ENCODE data around the gene DNAL1. TPM values are rescaled to one million over a fixed set of nuclear protein-coding genes. Genes with fewer than 3 reads are reported as not detected.

Gene DNAL1
- total RNA-seq, 1 donor from 2014 or later = 29.4 TPM

DNA sequence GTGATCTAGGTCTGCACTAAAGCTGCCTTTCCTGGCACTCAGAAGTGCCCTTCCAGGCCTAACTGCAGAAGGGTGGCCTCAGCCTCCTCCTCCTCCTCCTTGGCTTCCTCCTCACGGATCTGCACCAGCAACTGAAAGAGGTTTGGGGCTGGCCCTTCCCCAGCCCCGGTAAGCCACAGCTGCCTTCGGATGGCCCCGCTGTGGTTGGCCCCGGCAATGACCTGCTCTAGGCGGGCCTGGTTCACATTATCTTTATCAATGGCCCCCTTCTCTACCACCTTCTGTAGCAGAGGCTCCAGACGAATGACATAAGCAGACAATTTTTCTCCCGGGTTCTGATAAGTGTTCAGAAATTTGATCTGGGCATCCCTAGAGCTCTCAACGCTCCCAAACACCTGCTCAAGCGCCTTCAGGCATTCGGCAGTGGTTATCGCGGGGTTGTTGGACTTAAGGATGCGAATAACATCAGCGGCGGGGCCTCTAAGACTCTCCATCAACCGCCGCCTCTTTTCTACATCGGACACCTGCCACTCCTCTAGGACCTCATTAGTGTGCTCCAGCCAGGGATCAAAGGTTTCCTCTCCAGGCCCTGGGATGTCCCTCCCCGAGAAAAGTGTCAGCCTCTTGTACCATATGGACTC lies 67.9 kb downstream of the DNAL1 start:
- Mint-ChIP-seq H3K36me3 (peaks cover 10% of the 10 kb centered on the region), H3K9me3 (no peaks in the 10 kb centered on the region), H3K4me3 (peak overlapping the region; percentile 99), H3K4me1 (peaks cover 48% of the 10 kb centered on the region), H3K27me3 (ENCODE audit: insufficient read depth, low read depth) (peaks cover 10% of the 10 kb centered on the region), H3K27ac (peak overlapping the region; percentile 99)
- H3K4me3 ChIP-seq = peak overlapping the region; percentile 75
- peak; percentile 67 for DNase-seq (ENCODE audit: low spot score)
- TF ChIP-seq EZH2 (IDR thresholded peaks at IDR 0.05) = no peak
- TF ChIP-seq EZH2phosphoT487 (IDR thresholded peaks at IDR 0.05) = no peak
- TF ChIP-seq CTCF (IDR thresholded peaks at IDR 0.05) = no peak
- peaks cover 19% of the 10 kb centered on the region for H3F3A ChIP-seq (ENCODE audit: low read depth)
- no peak overlapping the region for H2AFZ ChIP-seq (replicated peaks)
- no peak overlapping the region for H3K9ac ChIP-seq
- peaks cover 11% of the 10 kb centered on the region for H3K27me3 ChIP-seq
- peaks cover 31% of the 10 kb centered on the region for H3K4me1 ChIP-seq
- H3K36me3 ChIP-seq = no peaks in the 10 kb centered on the region
- H3K27ac ChIP-seq = no peak overlapping the region
- no peaks in the 10 kb centered on the region for H3K9me3 ChIP-seq (ENCODE audit: low read depth)
- peaks cover 54% of the 10 kb centered on the region for H4K20me1 ChIP-seq (ENCODE audit: low read depth)
- peak overlapping the region; percentile 90 for H3K4me2 ChIP-seq
- H3K79me2 ChIP-seq (ENCODE audit: low read depth) = peaks cover 39% of the 10 kb centered on the region

DNA sequence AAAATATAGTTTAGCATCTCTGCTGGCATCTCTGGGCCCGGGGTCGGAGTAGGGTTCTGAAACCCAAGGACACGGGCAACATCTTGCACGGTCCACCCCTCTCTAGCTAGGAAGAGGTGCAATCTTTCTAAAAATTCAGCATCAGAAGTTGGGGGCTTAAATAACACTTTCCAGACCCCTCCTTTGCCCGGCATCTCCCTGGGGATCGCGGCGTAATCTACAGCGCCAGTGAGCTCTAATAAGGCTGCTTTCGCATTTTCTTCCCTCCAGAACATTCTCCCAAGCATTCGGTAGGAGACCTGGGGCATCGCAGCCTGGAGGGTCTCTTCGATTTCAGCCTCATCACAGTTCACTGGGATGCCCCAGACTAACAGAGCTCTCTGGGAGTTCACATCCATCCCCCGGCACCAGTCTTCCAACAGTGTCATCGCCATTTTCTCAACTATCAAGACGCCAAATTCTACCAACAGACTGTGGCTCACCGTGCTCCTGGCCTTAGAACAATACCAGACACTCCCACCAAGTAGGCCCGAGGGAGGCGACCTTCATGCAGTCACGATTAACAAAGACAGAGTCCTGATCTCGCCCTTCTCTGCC lies 68.5 kb downstream of the DNAL1 start:
- Mint-ChIP-seq H3K36me3 (peaks cover 10% of the 10 kb centered on the region), H3K4me3 (peak overlapping the region; percentile 99), H3K27me3 (ENCODE audit: insufficient read depth, low read depth) (peaks cover 10% of the 10 kb centered on the region), H3K9me3 (no peaks in the 10 kb centered on the region), H3K4me1 (peaks cover 50% of the 10 kb centered on the region), H3K27ac (peak overlapping the region; percentile 99)
- Histone ChIP-seq H3K4me2 (peak overlapping the region; percentile 90), H3K79me2 (ENCODE audit: low read depth) (peaks cover 46% of the 10 kb centered on the region), H3K4me1 (peaks cover 36% of the 10 kb centered on the region), H3F3A (ENCODE audit: low read depth) (peaks cover 21% of the 10 kb centered on the region), H2AFZ (replicated peaks) (peak overlapping the region; percentile 92), H3K27me3 (peaks cover 11% of the 10 kb centered on the region), H3K9me3 (ENCODE audit: low read depth) (no peaks in the 10 kb centered on the region), H4K20me1 (ENCODE audit: low read depth) (peaks cover 57% of the 10 kb centered on the region), H3K27ac (peak overlapping the region; percentile 74), H3K4me3 (peak overlapping the region; percentile 75), H3K9ac (peak overlapping the region; percentile 63), H3K36me3 (no peaks in the 10 kb centered on the region)
- no peak for DNase-seq (ENCODE audit: low spot score)
- TF ChIP-seq EZH2 (IDR thresholded peaks at IDR 0.05) (peak; percentile 10), EZH2phosphoT487 (IDR thresholded peaks at IDR 0.05) (no peak)

GRCh38 chr14:73713803-73714655 lies 69.2 kb downstream of the DNAL1 start, which contains the start of gene PNMA1:
Gene PNMA1, minus strand, starts transcription at chr14:73714384. Its CDS starts 745 bp downstream, at chr14:73713639.
- peak within 1 kb of the TSS; percentile 74 for H3K27ac ChIP-seq
- peaks cover 50% of the 10 kb centered on the region for H3K79me2 ChIP-seq (ENCODE audit: low read depth)
- Mint-ChIP-seq H3K4me3 (peak within 1 kb of the TSS; percentile 99), H3K4me1 (peaks cover 51% of the 10 kb centered on the region), H3K36me3 (peaks cover 7% of the 10 kb centered on the region), H3K9me3 (no peaks in the 10 kb centered on the region), H3K27ac (peak within 1 kb of the TSS; percentile 99), H3K27me3 (ENCODE audit: insufficient read depth, low read depth) (peaks cover 10% of the 10 kb centered on the region)
- no peaks in the 10 kb centered on the region for H3K36me3 ChIP-seq
- H2AFZ ChIP-seq (replicated peaks) = peak within 1 kb of the TSS; percentile 92
- H3K4me2 ChIP-seq = peak within 1 kb of the TSS; percentile 90
- peaks cover 11% of the 10 kb centered on the region for H3K27me3 ChIP-seq
- TF ChIP-seq CTCF (IDR thresholded peaks at IDR 0.05) = no peak
- TF ChIP-seq EZH2phosphoT487 (IDR thresholded peaks at IDR 0.05) = no peak
- TF ChIP-seq EZH2 (IDR thresholded peaks at IDR 0.05) = no peak
- peak within 1 kb of the TSS; percentile 75 for H3K4me3 ChIP-seq
- no peaks in the 10 kb centered on the region for H3K9me3 ChIP-seq (ENCODE audit: low read depth)
- peaks cover 25% of the 10 kb centered on the region for H3F3A ChIP-seq (ENCODE audit: low read depth)
- peak; percentile 97 for DNase-seq (ENCODE audit: low spot score)
- peaks cover 57% of the 10 kb centered on the region for H4K20me1 ChIP-seq (ENCODE audit: low read depth)
- peaks cover 39% of the 10 kb centered on the region for H3K4me1 ChIP-seq
- peak within 1 kb of the TSS; percentile 63 for H3K9ac ChIP-seq
